ENCODE measurements around the gene GABRB1. TPM values are rescaled to one million over a fixed set of nuclear protein-coding genes. Genes with fewer than 3 reads are reported as not detected.

GABRB1 gene
- total and polyA plus RNA-seq, 2 experiments from 2014 or later: 0.26 to 0.97 TPM

- Mint-ChIP-seq H3K9me3 (no peaks in the 10 kb centered on the region), H3K4me3 (no peak overlapping the region), H3K4me1 (no peaks in the 10 kb centered on the region), H3K27me3 (ENCODE audit: insufficient read depth, low read depth, poor library complexity) (peaks cover 2% of the 10 kb centered on the region), H3K27ac (no peak overlapping the region), H3K36me3 (ENCODE audit: low read depth) (no peaks in the 10 kb centered on the region)
- no peaks in the 10 kb centered on the region for H3K9me2 ChIP-seq (ENCODE audit: insufficient read depth)
- no peak overlapping the region for H3K4me2 ChIP-seq
- no peak overlapping the region for H3K4me3 ChIP-seq
- H3K27ac ChIP-seq (ENCODE audit: low read depth): no peak overlapping the region
- H3K36me3 ChIP-seq (ENCODE audit: insufficient read depth): no peaks in the 10 kb centered on the region
- no peaks in the 10 kb centered on the region for H3K79me2 ChIP-seq (replicated peaks; ENCODE audit: insufficient read depth)
- no peaks in the 10 kb centered on the region for H3K4me1 ChIP-seq (ENCODE audit: insufficient read depth)
- no peaks in the 10 kb centered on the region for H3F3A ChIP-seq (replicated peaks; ENCODE audit: low read depth)
- peak overlapping the region; percentile 43; the same call in 1 of the 2 replicates for H2AFZ ChIP-seq
- ATAC-seq (no peak), DNase-seq (ENCODE audit: low spot score) (no peak)
- no peaks in the 10 kb centered on the region for H4K20me1 ChIP-seq (replicated peaks; ENCODE audit: insufficient read depth)
- no peaks in the 10 kb centered on the region for H3K27me3 ChIP-seq (ENCODE audit: insufficient read depth)
- no peak for TF ChIP-seq REST (IDR thresholded peaks at IDR 0.05; ENCODE audit: unreplicated experiment)
- TF ChIP-seq STAT1 (IDR thresholded peaks at IDR 0.05; ENCODE audit: unreplicated experiment): no peak
- no peak for TF ChIP-seq POLR2AphosphoS5 (IDR thresholded peaks at IDR 0.05; ENCODE audit: low read depth)
- no peak for TF ChIP-seq EZH2 (IDR thresholded peaks at IDR 0.05; ENCODE audit: low read depth, unreplicated experiment)
- TF ChIP-seq ZNF331 (CRISPR knock-in tag; IDR thresholded peaks at IDR 0.05; ENCODE audit: low read depth): no peak
- no peak for TF ChIP-seq JUNB (IDR thresholded peaks at IDR 0.05; ENCODE audit: unreplicated experiment)
- no peak for TF ChIP-seq NANOG (IDR thresholded peaks at IDR 0.05; ENCODE audit: borderline replicate concordance)
- TF ChIP-seq ZNF114 (CRISPR knock-in tag; IDR thresholded peaks at IDR 0.05): no peak
- TF ChIP-seq ZNF462 (CRISPR knock-in tag; IDR thresholded peaks at IDR 0.05): no peak
- no peak for TF ChIP-seq CTCF (conservative IDR thresholded peaks at IDR 0.05; ENCODE audit: low read depth in 2 of 2)
- TF ChIP-seq CREB1 (CRISPR knock-in tag; IDR thresholded peaks at IDR 0.05; ENCODE audit: low read depth): no peak
- TF ChIP-seq EZH2phosphoT487 (IDR thresholded peaks at IDR 0.05; ENCODE audit: unreplicated experiment): no peak
- TF ChIP-seq ETS1 (IDR thresholded peaks at IDR 0.05): no peak
Measured at GRCh38 chr4:47337893-47338292, 306.5 kb downstream of the GABRB1 start.

Data from GM23338 (cell line).